Activated CD8-positive, alpha-beta memory T cell treated with anti-CD3 and anti-CD28 coated beads, Interleukin-2, amount 50 U/mL, for 4 hours (primary cell): ENCODE measurements around the gene TRIM49C.
"Not testable (repeated sequence)": the region's sequence is repeated elsewhere in the genome, so short reads cannot be mapped to it uniquely, and the experiment has no call there.

Source experiments
- DNase-seq: peaks from one replicate; pipeline ENCODE4 v3.0.0-alpha.2; 2020

Gene TRIM49C, protein sequence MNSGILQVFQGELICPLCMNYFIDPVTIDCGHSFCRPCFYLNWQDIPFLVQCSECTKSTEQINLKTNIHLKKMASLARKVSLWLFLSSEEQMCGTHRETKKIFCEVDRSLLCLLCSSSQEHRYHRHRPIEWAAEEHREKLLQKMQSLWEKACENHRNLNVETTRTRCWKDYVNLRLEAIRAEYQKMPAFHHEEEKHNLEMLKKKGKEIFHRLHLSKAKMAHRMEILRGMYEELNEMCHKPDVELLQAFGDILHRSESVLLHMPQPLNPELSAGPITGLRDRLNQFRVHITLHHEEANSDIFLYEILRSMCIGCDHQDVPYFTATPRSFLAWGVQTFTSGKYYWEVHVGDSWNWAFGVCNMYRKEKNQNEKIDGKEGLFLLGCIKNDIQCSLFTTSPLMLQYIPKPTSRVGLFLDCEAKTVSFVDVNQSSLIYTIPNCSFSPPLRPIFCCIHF

DNA sequence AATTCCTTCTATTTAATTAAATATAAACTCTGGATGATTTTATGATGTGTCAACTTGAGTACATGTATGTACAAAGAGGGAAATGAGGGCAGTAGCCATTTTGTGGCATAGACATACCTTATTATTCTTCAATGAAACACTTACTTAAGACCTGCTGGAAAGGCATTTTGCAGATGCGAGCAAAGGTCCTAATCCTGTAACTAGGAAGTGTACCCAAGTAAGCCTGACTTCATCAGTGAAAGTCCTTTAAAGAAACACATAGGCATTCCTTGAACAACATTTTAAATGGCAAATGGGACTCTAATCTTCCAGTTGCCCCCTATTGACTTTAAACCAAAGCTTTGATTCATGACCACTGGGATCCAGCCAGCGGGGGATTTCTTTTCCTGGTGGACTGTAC is at the start of gene TRIM49C:
TRIM49C (plus strand) TSS at position 301 of the 400 bp plus-strand sequence. CDS start 4,106 bp downstream, outside the sequence.
- not testable (repeated sequence) for DNase-seq

- not testable (repeated sequence) for DNase-seq
Measured at GRCh38 chr11:90024184-90024583, 6.7 kb upstream of the TRIM49C start.

DNA sequence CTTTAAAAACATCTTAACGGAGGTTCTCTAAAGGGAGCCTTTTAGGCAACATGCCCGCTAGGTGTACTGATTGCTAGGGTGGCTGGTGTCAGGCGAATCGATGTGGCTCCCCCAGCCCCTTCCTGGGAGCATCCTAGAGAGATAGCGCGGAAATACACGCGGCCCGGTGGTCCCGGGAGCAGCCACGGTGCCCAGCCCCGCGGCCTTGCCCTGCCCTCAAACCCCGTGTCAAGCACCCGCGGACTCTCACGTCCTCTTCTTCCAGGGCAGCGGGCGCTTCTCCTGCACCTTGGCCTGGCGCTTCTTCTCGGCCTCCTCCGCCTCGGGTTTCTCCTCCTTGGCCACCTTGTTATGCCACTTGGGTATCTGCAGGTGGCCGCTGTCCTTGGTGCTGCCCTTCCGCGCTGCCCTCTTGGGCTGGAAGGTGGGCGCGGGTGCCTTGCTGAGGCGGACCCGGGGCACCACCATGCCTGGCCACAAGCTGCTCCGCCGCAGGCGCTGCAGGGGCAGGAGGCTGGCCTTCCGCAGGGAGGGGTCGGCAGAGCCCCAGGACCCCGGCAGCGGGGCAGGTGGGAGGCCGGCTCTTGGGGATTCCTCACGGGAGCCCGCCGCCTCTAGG is 20.8 kb downstream of the TRIM49C start:
- DNase-seq, result not testable (repeated sequence)

- DNase-seq, result not testable (repeated sequence)
Measured at GRCh38 chr11:90052311-90052710, 21.4 kb downstream of the TRIM49C start.

- DNase-seq, result not testable (repeated sequence)
Measured at GRCh38 chr11:90053545-90053944, 22.6 kb downstream of the TRIM49C start.

DNA sequence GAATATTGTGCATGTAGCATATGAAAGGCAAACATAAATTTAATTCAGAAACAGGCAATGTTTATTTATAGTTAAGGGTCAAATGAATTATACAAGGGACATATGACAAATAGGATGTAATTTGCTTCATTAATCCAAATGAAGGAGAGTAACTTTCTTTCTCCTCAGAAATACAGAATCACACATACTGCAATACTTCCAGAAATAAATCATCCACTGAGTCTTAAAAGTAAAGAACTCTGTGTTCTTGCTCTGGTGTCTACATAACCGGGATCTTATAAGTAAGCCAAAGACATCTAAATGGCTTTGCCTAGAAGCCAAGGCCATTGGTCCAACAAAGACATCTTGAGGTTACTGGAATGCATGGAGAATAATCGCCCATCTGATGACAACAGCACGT is 54.7 kb downstream of the TRIM49C start, which contains the start of gene UBTFL1:
UBTFL1 (plus strand) TSS at position 301 of the 400 bp plus-strand sequence; CDS start at position 301, 0 bp downstream.
- not testable (repeated sequence) for DNase-seq

GRCh38 chr11:90088731-90089130 is 57.8 kb downstream of the TRIM49C start:
- not testable (repeated sequence) for DNase-seq
